ENCODE measurements around the gene ROBO4.
A peak's percentile ranks its signal among the peaks of the same experiment; 100 is the strongest.

Gene ROBO4

DNA sequence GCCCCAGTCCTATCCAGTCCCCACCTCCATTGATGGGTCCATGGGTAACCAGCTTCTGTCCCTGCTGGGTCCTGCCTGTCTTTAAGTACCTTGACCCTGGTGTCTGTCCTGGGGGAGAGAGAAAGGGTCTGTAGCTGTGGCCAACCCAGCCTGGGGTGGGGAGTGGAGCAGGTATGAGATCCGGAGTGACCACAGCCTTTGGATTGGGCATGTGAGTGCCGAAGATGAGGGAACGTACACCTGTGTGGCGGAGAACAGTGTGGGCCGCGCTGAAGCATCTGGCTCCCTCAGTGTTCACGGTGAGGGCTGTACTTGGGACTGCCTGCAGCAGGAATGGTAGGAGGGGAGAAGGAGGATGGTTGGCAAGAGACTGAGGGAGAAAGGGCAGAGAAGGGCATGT lies 27.2 kb downstream of the ROBO4 start:
- no peak for TF ChIP-seq CTCF (IDR thresholded peaks at IDR 0.05; ENCODE audit: low read depth, low read length, missing control alignments)
- DNase-seq (ENCODE audit: extremely low read depth, low read depth) = no peak
- no peak overlapping the region for H3K4me3 ChIP-seq (replicated peaks; ENCODE audit: low read depth, low read length)

DNA sequence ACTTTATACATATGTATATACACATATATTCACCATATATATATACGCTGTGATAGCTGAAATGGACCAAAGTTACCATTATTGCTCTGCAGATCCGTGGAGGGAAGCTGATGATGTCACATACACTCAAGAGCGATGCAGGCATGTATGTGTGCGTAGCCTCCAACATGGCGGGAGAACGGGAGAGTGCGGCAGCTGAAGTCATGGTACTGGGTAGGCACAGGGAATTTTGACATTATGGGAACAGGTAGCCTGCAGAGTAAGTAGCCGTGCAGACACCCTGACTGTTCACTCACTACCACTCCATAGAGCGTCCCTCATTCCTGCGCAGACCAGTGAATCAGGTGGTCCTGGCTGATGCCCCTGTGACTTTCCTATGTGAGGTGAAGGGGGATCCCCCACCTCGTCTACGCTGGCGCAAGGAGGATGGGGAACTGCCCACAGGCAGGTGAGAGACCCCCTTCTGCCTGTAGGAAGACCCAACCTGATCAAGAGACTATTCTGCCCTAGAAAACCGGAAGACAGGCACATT lies 27.7 kb downstream of the ROBO4 start:
- no peak for DNase-seq (ENCODE audit: extremely low read depth, low read depth)
- TF ChIP-seq CTCF (IDR thresholded peaks at IDR 0.05; ENCODE audit: low read depth, low read length, missing control alignments) = no peak
- no peak overlapping the region for H3K4me3 ChIP-seq (replicated peaks; ENCODE audit: low read depth, low read length)

GRCh38 chr11:124869331-124869730 lies 28.3 kb downstream of the ROBO4 start:
- DNase-seq (ENCODE audit: extremely low read depth, low read depth) = no peak
- no peak overlapping the region for H3K4me3 ChIP-seq (replicated peaks; ENCODE audit: low read depth, low read length)
- TF ChIP-seq CTCF (IDR thresholded peaks at IDR 0.05; ENCODE audit: low read depth, low read length, missing control alignments) = no peak

DNA sequence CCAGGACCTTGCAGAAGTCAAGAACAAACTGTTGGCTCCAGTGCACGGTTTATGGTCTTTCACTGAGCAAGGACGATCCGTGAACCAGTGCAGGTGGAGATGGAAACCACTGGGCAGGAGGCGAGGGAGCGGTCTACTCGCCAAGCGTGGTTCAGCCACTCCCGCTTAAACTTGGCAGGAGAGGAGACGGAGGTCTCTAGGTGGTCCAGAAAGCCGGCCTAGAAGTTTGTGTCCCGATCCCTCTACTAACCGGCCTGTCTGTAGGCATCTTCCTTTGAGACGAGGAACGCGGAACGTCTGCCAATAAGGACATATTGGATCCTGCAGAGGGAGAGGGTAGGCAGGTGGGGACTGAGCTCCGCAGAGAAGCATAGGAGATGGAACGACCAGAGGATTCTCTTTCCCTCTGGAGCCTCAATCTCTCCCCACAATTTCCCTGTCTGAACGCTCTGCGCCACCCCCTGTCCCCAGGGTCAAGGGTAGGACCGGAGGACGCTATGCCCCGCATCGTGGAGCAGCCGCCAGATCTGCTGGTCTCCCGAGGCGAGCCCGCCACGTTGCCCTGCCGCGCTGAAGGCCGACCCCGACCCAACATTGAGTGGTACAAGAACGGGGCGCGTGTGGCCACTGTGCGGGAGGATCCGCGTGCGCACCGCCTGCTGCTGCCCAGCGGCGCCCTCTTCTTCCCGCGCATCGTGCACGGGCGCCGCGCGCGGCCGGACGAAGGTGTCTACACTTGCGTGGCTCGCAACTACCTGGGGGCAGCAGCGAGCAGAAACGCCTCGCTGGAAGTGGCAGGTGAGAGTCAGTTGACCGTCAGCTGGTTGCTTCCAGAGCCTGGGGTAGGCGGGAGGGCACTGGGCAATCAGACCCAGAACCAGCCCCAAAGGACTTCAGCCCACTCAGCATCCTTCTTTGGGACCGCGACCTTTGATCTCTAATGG lies 29.1 kb downstream of the ROBO4 start:
- no peak for TF ChIP-seq CTCF (IDR thresholded peaks at IDR 0.05; ENCODE audit: low read depth, low read length, missing control alignments)
- no peak for DNase-seq (ENCODE audit: extremely low read depth, low read depth)
- H3K4me3 ChIP-seq (replicated peaks; ENCODE audit: low read depth, low read length) = no peak overlapping the region

- TF ChIP-seq CTCF (IDR thresholded peaks at IDR 0.05; ENCODE audit: low read depth, low read length, missing control alignments) = peak; percentile 51
- no peak overlapping the region for H3K4me3 ChIP-seq (replicated peaks; ENCODE audit: low read depth, low read length)
- DNase-seq (ENCODE audit: extremely low read depth, low read depth) = no peak
These were observed 30.0 kb downstream of the ROBO4 start for GRCh38 chr11:124867700-124868099.

- DNase-seq (ENCODE audit: extremely low read depth, low read depth) = no peak
- peak; percentile 86 for TF ChIP-seq CTCF (IDR thresholded peaks at IDR 0.05; ENCODE audit: low read depth, low read length, missing control alignments)
- peak overlapping the region; percentile 9; the same call in 1 of the 2 replicates for H3K4me3 ChIP-seq (replicated peaks; ENCODE audit: low read depth, low read length)
These were observed 31.5 kb downstream of the ROBO4 start for GRCh38 chr11:124865902-124866851.
